ENCODE results near the gene ENO4. TPM values are rescaled to one million over a fixed set of nuclear protein-coding genes. Genes with fewer than 3 reads are reported as not detected.

The ENO4 gene
- total RNA-seq, 1 donor from 2014 or later, result not detected

GRCh38 chr10:116829711-116830110 is 19.6 kb upstream of the ENO4 start:
- no peak overlapping the region for H3K9ac ChIP-seq (ENCODE audit: low read depth in 1 of 3, low read length in 3 of 3)
- H3K4me3 ChIP-seq (ENCODE audit: low read length in 3 of 3), result no peak overlapping the region
- peaks cover 0 to 12% (median 8%) of the 10 kb centered on the region in 3 donors for H3K27me3 ChIP-seq (ENCODE audit: control insufficient read depth in 3 of 3, insufficient read depth in 3 of 3, low read length in 3 of 3)
- no peaks in the 10 kb centered on the region for H3K4me1 ChIP-seq (ENCODE audit: control insufficient read depth in 3 of 3, insufficient read depth in 3 of 3, low read length in 3 of 3)
- no peaks in the 10 kb centered on the region for H3K36me3 ChIP-seq (ENCODE audit: control insufficient read depth in 3 of 3, insufficient read depth in 3 of 3, low read length in 3 of 3)
- H3K27ac ChIP-seq (ENCODE audit: low read depth, low read length), result no peak overlapping the region
- H3K9me3 ChIP-seq (ENCODE audit: control insufficient read depth in 3 of 3, low read length in 3 of 3), result no peaks in the 10 kb centered on the region

- Histone ChIP-seq H3K27me3 (ENCODE audit: control insufficient read depth in 3 of 3, insufficient read depth in 3 of 3, low read length in 3 of 3) (peaks cover 0 to 13% (median 11%) of the 10 kb centered on the region in 3 donors), H3K9me3 (ENCODE audit: control insufficient read depth in 3 of 3, low read length in 3 of 3) (no peaks in the 10 kb centered on the region), H3K9ac (ENCODE audit: low read depth in 1 of 3, low read length in 3 of 3) (no peak overlapping the region), H3K4me3 (ENCODE audit: low read length in 3 of 3) (no peak overlapping the region), H3K4me1 (ENCODE audit: control insufficient read depth in 3 of 3, insufficient read depth in 3 of 3, low read length in 3 of 3) (no peaks in the 10 kb centered on the region), H3K27ac (ENCODE audit: low read depth, low read length) (no peak overlapping the region), H3K36me3 (ENCODE audit: control insufficient read depth in 3 of 3, insufficient read depth in 3 of 3, low read length in 3 of 3) (no peaks in the 10 kb centered on the region)
These were observed 18.2 kb upstream of the ENO4 start for GRCh38 chr10:116831086-116831485.

GRCh38 chr10:116831790-116832189 is 17.5 kb upstream of the ENO4 start:
- H3K27ac ChIP-seq (ENCODE audit: low read depth, low read length), result no peak overlapping the region
- no peaks in the 10 kb centered on the region for H3K36me3 ChIP-seq (ENCODE audit: control insufficient read depth in 3 of 3, insufficient read depth in 3 of 3, low read length in 3 of 3)
- no peak overlapping the region for H3K4me3 ChIP-seq (ENCODE audit: low read length in 3 of 3)
- H3K27me3 ChIP-seq (ENCODE audit: control insufficient read depth in 3 of 3, insufficient read depth in 3 of 3, low read length in 3 of 3), result peaks cover 0 to 14% (median 13%) of the 10 kb centered on the region in 3 donors
- no peaks in the 10 kb centered on the region for H3K9me3 ChIP-seq (ENCODE audit: control insufficient read depth in 3 of 3, low read length in 3 of 3)
- H3K9ac ChIP-seq (ENCODE audit: low read depth in 1 of 3, low read length in 3 of 3), result no peak overlapping the region
- H3K4me1 ChIP-seq (ENCODE audit: control insufficient read depth in 3 of 3, insufficient read depth in 3 of 3, low read length in 3 of 3), result no peaks in the 10 kb centered on the region

- Histone ChIP-seq H3K27ac (ENCODE audit: low read depth, low read length) (no peak overlapping the region), H3K27me3 (ENCODE audit: control insufficient read depth in 3 of 3, insufficient read depth in 3 of 3, low read length in 3 of 3) (peaks cover 0 to 14% (median 13%) of the 10 kb centered on the region in 3 donors), H3K4me1 (ENCODE audit: control insufficient read depth in 3 of 3, insufficient read depth in 3 of 3, low read length in 3 of 3) (no peaks in the 10 kb centered on the region), H3K36me3 (ENCODE audit: control insufficient read depth in 3 of 3, insufficient read depth in 3 of 3, low read length in 3 of 3) (no peaks in the 10 kb centered on the region), H3K9me3 (ENCODE audit: control insufficient read depth in 3 of 3, low read length in 3 of 3) (no peaks in the 10 kb centered on the region), H3K4me3 (ENCODE audit: low read length in 3 of 3) (no peak overlapping the region), H3K9ac (ENCODE audit: low read depth in 1 of 3, low read length in 3 of 3) (no peak overlapping the region)
These were observed 15.0 kb upstream of the ENO4 start for GRCh38 chr10:116833986-116834985.

GRCh38 chr10:116835658-116836057 is 13.6 kb upstream of the ENO4 start:
- Histone ChIP-seq H3K9me3 (ENCODE audit: control insufficient read depth in 3 of 3, low read length in 3 of 3) (no peaks in the 10 kb centered on the region), H3K9ac (ENCODE audit: low read depth in 1 of 3, low read length in 3 of 3) (no peak overlapping the region), H3K4me3 (ENCODE audit: low read length in 3 of 3) (no peak overlapping the region), H3K27ac (ENCODE audit: low read depth, low read length) (no peak overlapping the region), H3K4me1 (ENCODE audit: control insufficient read depth in 3 of 3, insufficient read depth in 3 of 3, low read length in 3 of 3) (no peaks in the 10 kb centered on the region), H3K36me3 (ENCODE audit: control insufficient read depth in 3 of 3, insufficient read depth in 3 of 3, low read length in 3 of 3) (no peaks in the 10 kb centered on the region), H3K27me3 (ENCODE audit: control insufficient read depth in 3 of 3, insufficient read depth in 3 of 3, low read length in 3 of 3) (peaks cover 0 to 14% (median 13%) of the 10 kb centered on the region in 3 donors)

GRCh38 chr10:116836083-116836482 is 13.2 kb upstream of the ENO4 start:
- Histone ChIP-seq H3K27me3 (ENCODE audit: control insufficient read depth in 3 of 3, insufficient read depth in 3 of 3, low read length in 3 of 3) (peaks cover 0 to 14% (median 13%) of the 10 kb centered on the region in 3 donors), H3K27ac (ENCODE audit: low read depth, low read length) (no peak overlapping the region), H3K4me1 (ENCODE audit: control insufficient read depth in 3 of 3, insufficient read depth in 3 of 3, low read length in 3 of 3) (no peaks in the 10 kb centered on the region), H3K9me3 (ENCODE audit: control insufficient read depth in 3 of 3, low read length in 3 of 3) (no peaks in the 10 kb centered on the region), H3K36me3 (ENCODE audit: control insufficient read depth in 3 of 3, insufficient read depth in 3 of 3, low read length in 3 of 3) (no peaks in the 10 kb centered on the region), H3K4me3 (ENCODE audit: low read length in 3 of 3) (no peak overlapping the region), H3K9ac (ENCODE audit: low read depth in 1 of 3, low read length in 3 of 3) (no peak overlapping the region)

GRCh38 chr10:116836902-116837523 is 12.3 kb upstream of the ENO4 start:
- no peaks in the 10 kb centered on the region for H3K36me3 ChIP-seq (ENCODE audit: control insufficient read depth in 3 of 3, insufficient read depth in 3 of 3, low read length in 3 of 3)
- H3K4me1 ChIP-seq (ENCODE audit: control insufficient read depth in 3 of 3, insufficient read depth in 3 of 3, low read length in 3 of 3), result no peaks in the 10 kb centered on the region
- no peak overlapping the region for H3K4me3 ChIP-seq (ENCODE audit: low read length in 3 of 3)

GRCh38 chr10:116838143-116838725 is 11.1 kb upstream of the ENO4 start:
- Histone ChIP-seq H3K27ac (ENCODE audit: low read depth, low read length) (no peak overlapping the region), H3K9me3 (ENCODE audit: control insufficient read depth in 3 of 3, low read length in 3 of 3) (no peaks in the 10 kb centered on the region), H3K27me3 (ENCODE audit: control insufficient read depth in 3 of 3, insufficient read depth in 3 of 3, low read length in 3 of 3) (peaks cover 0 to 13% (median 9%) of the 10 kb centered on the region in 3 donors), H3K4me1 (ENCODE audit: control insufficient read depth in 3 of 3, insufficient read depth in 3 of 3, low read length in 3 of 3) (no peaks in the 10 kb centered on the region), H3K9ac (ENCODE audit: low read depth in 1 of 3, low read length in 3 of 3) (no peak overlapping the region), H3K4me3 (ENCODE audit: low read length in 3 of 3) (no peak overlapping the region), H3K36me3 (ENCODE audit: control insufficient read depth in 3 of 3, insufficient read depth in 3 of 3, low read length in 3 of 3) (no peaks in the 10 kb centered on the region)

More at GRCh38 chr10:116836902-116837523, 12.3 kb upstream of the ENO4 start:
- no peaks in the 10 kb centered on the region for H3K9me3 ChIP-seq (ENCODE audit: control insufficient read depth in 3 of 3, low read length in 3 of 3)
- H3K27me3 ChIP-seq (ENCODE audit: control insufficient read depth in 3 of 3, insufficient read depth in 3 of 3, low read length in 3 of 3), result peaks cover 0 to 14% (median 13%) of the 10 kb centered on the region in 3 donors
- H3K27ac ChIP-seq (ENCODE audit: low read depth, low read length), result no peak overlapping the region
- H3K9ac ChIP-seq (ENCODE audit: low read depth in 1 of 3, low read length in 3 of 3), result no peak overlapping the region

- Histone ChIP-seq H3K9me3 (ENCODE audit: control insufficient read depth in 3 of 3, low read length in 3 of 3) (no peaks in the 10 kb centered on the region), H3K4me3 (ENCODE audit: low read length in 3 of 3) (no peak overlapping the region), H3K4me1 (ENCODE audit: control insufficient read depth in 3 of 3, insufficient read depth in 3 of 3, low read length in 3 of 3) (no peaks in the 10 kb centered on the region), H3K9ac (ENCODE audit: low read depth in 1 of 3, low read length in 3 of 3) (no peak overlapping the region), H3K36me3 (ENCODE audit: control insufficient read depth in 3 of 3, insufficient read depth in 3 of 3, low read length in 3 of 3) (no peaks in the 10 kb centered on the region), H3K27me3 (ENCODE audit: control insufficient read depth in 3 of 3, insufficient read depth in 3 of 3, low read length in 3 of 3) (peaks cover 0 to 5% (median 2%) of the 10 kb centered on the region in 3 donors), H3K27ac (ENCODE audit: low read depth, low read length) (no peak overlapping the region)
These were observed 8.8 kb upstream of the ENO4 start for GRCh38 chr10:116840389-116841075.
